NB4 (cell line): ENCODE data around the gene MYH10.

ENCODE experiments used
- DNase-seq: peaks from one replicate; pipeline ENCODE4 v3.0.0; 2010; ENCODE audit warnings: low read depth
- H3K4me3 ChIP-seq: one replicate; pipeline ENCODE4 v1.5.1; 2011; ENCODE audit warnings: mild to moderate bottlenecking, low read depth, low read length, moderate library complexity
- MYC ChIP-seq: IDR thresholded peaks from 2 replicates; pipeline ENCODE4 v1.6.1; 2011; ENCODE audit warnings: low read depth, low read length
- POLR2A ChIP-seq: IDR thresholded peaks from 2 replicates; pipeline ENCODE4 v1.6.1; 2011; ENCODE audit warnings: mild to moderate bottlenecking; ENCODE audit not compliant: insufficient read length; ENCODE audit errors: extremely low read depth
- TF ChIP-seq, protein P1 (sequence below): IDR thresholded peaks from 2 replicates; pipeline ENCODE4 v1.6.1; 2011; ENCODE audit warnings: low read depth, low read length
- TF ChIP-seq, protein P2 (sequence below): IDR thresholded peaks from one replicate; pipeline ENCODE4 v1.5.1; 2012; ENCODE audit warnings: low read depth, low read length

MYH10 gene

GRCh38 chr17:8518326-8518725 lies 112.2 kb downstream of the MYH10 start:
- no peak for DNase-seq

DNA sequence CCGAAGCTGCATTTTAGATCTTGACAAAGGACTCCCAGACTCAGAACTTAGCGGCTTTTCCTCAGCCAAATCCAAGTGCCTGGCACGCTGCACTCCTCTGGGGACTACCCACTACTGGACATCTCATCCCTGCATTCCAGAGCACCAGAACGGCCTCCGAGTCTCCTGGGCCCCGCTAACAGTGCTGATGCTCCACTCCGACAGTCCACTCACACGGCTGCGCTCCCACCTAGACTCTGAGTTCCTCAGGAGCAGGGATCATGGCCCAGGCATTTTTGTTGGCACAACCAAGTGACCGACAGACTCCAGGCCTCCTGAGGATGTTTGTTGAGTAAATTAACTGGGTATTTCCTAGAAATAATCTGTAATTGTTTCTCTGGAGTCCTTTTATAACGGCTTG lies 115.7 kb downstream of the MYH10 start:
- TF ChIP-seq, protein P1, sequence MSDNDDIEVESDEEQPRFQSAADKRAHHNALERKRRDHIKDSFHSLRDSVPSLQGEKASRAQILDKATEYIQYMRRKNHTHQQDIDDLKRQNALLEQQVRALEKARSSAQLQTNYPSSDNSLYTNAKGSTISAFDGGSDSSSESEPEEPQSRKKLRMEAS, result no peak
- TF ChIP-seq POLR2A, result no peak
- TF ChIP-seq, protein P2, sequence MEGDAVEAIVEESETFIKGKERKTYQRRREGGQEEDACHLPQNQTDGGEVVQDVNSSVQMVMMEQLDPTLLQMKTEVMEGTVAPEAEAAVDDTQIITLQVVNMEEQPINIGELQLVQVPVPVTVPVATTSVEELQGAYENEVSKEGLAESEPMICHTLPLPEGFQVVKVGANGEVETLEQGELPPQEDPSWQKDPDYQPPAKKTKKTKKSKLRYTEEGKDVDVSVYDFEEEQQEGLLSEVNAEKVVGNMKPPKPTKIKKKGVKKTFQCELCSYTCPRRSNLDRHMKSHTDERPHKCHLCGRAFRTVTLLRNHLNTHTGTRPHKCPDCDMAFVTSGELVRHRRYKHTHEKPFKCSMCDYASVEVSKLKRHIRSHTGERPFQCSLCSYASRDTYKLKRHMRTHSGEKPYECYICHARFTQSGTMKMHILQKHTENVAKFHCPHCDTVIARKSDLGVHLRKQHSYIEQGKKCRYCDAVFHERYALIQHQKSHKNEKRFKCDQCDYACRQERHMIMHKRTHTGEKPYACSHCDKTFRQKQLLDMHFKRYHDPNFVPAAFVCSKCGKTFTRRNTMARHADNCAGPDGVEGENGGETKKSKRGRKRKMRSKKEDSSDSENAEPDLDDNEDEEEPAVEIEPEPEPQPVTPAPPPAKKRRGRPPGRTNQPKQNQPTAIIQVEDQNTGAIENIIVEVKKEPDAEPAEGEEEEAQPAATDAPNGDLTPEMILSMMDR, result no peak
- no peak for TF ChIP-seq MYC

More at GRCh38 chr17:8518326-8518725, 112.2 kb downstream of the MYH10 start:
- H3K4me3 ChIP-seq, result no peak overlapping the region
- TF ChIP-seq, protein P1, result no peak
- TF ChIP-seq, protein P2, result no peak
- TF ChIP-seq POLR2A, result no peak
- TF ChIP-seq MYC, result no peak

DNA sequence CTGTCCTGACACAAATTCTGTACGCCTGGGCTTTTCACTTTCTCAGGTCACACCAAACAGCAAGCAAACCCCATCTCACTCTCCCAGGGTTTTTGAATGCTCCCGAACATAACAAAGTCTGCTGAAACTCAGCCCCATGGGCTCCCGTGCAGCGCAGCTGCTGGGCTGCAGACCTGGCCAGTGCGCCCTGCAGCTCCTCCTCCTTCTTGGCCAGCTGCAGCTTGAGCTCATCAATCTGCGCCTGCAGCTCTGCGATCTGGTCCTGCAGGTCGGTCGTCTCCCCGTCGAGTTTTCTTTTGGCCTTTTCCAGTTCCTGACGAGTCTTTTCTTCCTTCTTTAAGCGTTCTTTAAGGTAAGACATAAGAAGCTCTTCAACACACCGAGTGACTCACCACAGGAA lies 124.4 kb downstream of the MYH10 start:
- DNase-seq, result no peak
- TF ChIP-seq MYC (no peak), POLR2A (no peak)
- TF ChIP-seq, protein P1, result no peak
- TF ChIP-seq, protein P2, result no peak
- H3K4me3 ChIP-seq, result no peak overlapping the region

More for the DNA sequence above, 115.7 kb downstream of the MYH10 start:
- no peak for DNase-seq
- no peak overlapping the region for H3K4me3 ChIP-seq

DNA sequence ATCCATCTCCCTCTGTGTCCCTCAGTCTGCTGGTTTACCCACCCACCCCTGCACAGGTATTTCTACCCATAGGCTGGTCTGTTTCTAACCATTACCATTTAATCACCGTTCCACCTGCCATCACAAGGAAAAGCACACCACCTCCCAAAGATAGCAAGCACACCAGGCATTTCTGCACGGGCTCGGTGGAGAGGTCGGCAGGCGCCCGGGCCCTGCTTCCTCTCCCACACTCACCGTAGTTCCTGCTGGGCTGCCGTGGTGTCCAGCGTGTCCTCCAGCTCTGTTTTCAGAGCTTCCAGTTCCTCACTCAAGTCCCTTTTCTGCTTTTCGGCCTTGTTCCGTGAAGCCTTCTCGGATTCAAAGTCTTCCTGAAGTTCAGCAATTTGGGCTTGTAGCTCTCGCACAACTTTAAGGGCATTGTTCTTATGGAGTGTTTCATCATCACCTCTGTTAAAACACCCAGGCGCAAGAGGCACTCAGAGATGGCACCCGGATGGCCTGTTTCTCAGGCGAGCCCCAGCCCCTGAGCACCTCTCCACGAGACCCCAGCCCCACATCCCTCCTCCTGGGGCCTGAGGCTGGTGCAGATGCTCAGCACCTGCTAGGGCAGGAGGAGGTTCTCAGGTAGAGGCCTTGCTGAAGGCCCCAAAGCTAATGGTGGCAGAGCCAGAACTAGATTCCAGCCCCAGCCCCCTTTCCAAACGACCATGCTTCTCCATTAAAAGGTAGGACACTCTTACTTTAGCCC lies 125.9 kb downstream of the MYH10 start:
- no peak overlapping the region for H3K4me3 ChIP-seq
- DNase-seq, result no peak
- TF ChIP-seq MYC (no peak), POLR2A (no peak)
- TF ChIP-seq, protein P1, result no peak
- TF ChIP-seq, protein P2, result no peak

GRCh38 chr17:8503807-8504206 lies 126.7 kb downstream of the MYH10 start:
- TF ChIP-seq, protein P2, result no peak
- TF ChIP-seq MYC (no peak), POLR2A (no peak)
- TF ChIP-seq, protein P1, result no peak
- no peak for DNase-seq
- H3K4me3 ChIP-seq, result no peak overlapping the region
